ENCODE data around the gene MARK2.

- no peak for TF ChIP-seq POLR2AphosphoS5 (IDR thresholded peaks at IDR 0.05; ENCODE audit: low read depth, low read length)
- TF ChIP-seq REST (IDR thresholded peaks at IDR 0.05; ENCODE audit: insufficient read depth in 1 of 2, low read depth in 2 of 2, low read length in 2 of 2): no peak
- TF ChIP-seq TAF1 (IDR thresholded peaks at IDR 0.05; ENCODE audit: borderline replicate concordance, insufficient read depth, low read length): no peak
- TF ChIP-seq SIN3A (IDR thresholded peaks at IDR 0.05; ENCODE audit: borderline replicate concordance, insufficient read depth, low read length): no peak
- TF ChIP-seq FOXP2 (optimal IDR thresholded peaks at IDR 0.05; ENCODE audit: borderline replicate concordance, extremely low read depth, extremely low read length, insufficient read depth): no peak
Observed at GRCh38 chr11:63853476-63853875, 14.6 kb downstream of the MARK2 start.
